ENCODE measurements around the gene COQ2.

DNA sequence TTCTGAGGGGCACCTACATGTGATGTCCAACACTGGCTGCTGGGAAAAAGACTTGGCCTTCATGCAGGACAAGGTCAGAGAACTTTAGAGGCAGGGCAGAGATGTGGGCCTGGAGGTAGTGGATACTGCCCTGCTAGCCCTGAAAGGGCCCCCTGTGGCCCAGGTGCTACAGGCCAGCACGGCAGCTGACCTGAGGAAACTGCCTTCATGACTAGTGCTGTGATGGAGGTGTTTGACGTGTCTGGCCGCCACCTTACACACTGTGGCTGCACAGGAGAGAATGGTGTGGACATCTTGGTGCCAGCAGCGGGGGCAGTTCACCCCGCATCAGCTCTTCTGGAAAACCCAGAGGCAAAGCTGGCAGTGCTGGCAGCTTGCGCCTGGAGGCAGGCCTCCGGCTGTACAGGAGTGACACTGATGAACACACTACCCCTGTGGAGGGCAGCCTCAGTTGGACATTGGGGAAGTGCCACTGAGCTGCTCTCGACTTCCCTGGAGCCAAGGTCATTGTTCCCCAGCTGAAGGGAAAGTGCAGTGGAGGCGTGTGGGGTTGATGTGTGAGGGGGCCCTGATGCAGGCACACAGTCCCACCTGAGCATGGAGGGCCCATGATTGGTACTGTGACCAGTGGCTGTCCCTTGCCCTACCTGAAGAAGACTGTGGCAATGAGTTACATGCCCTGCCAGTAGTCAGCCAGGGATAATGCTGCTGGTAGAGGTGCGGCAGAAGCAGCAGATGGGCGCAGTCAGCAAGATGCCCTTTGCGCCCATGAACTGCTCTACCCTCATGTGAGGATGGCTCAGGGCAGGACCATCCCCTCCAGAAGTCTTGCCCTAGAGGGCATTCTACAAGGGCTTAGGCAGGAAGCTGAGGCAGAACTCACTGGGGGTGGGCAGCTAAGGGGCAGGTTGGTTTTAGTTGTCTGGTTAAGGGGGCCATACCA lies 36.9 kb downstream of the COQ2 start:
- TF ChIP-seq POLR2AphosphoS5 (IDR thresholded peaks at IDR 0.05) (no peak), POLR2A (IDR thresholded peaks at IDR 0.05) (no peak), EP300 (IDR thresholded peaks at IDR 0.05) (no peak)
- TF ChIP-seq, protein P1, sequence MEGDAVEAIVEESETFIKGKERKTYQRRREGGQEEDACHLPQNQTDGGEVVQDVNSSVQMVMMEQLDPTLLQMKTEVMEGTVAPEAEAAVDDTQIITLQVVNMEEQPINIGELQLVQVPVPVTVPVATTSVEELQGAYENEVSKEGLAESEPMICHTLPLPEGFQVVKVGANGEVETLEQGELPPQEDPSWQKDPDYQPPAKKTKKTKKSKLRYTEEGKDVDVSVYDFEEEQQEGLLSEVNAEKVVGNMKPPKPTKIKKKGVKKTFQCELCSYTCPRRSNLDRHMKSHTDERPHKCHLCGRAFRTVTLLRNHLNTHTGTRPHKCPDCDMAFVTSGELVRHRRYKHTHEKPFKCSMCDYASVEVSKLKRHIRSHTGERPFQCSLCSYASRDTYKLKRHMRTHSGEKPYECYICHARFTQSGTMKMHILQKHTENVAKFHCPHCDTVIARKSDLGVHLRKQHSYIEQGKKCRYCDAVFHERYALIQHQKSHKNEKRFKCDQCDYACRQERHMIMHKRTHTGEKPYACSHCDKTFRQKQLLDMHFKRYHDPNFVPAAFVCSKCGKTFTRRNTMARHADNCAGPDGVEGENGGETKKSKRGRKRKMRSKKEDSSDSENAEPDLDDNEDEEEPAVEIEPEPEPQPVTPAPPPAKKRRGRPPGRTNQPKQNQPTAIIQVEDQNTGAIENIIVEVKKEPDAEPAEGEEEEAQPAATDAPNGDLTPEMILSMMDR (IDR thresholded peaks at IDR 0.05) = no peak

All from gastroesophageal sphincter (tissue), 3 donors.